Suprapubic skin (tissue), 4 donors: ENCODE measurements around the gene NSD1.

ENCODE experiments used
- EP300 ChIP-seq: sonication (generic); formaldehyde crosslinking; IDR thresholded peaks from one replicate; pipeline ENCODE4 v1.6.1; 2017; ENCODE audit warnings: antibody characterized with exemption
- POLR2A ChIP-seq, 2 donors: fragments of 450-650 bp; IDR thresholded peaks; one replicate each; pipeline ENCODE4 v1.6.1; 2017; ENCODE audit warnings: antibody characterized with exemption in 2 of 2, mild to moderate bottlenecking in 2 of 2, moderate library complexity in 2 of 2
- POLR2AphosphoS5 ChIP-seq, 3 donors: sonication (generic); formaldehyde crosslinking; IDR thresholded peaks; one replicate each; pipeline ENCODE4 v1.6.1; 2017; ENCODE audit warnings: antibody characterized with exemption in 3 of 3
- TF ChIP-seq, protein P1 (sequence below), 2 donors: fragments of 200-600 bp in 1 of 2; fragments of 450-650 bp in 1 of 2; sonication (generic) in 1 of 2; IDR thresholded peaks; one replicate each; pipeline ENCODE4 v1.5.1; 2016 to 2019; ENCODE audit warnings: antibody characterized with exemption in 2 of 2, mild to moderate bottlenecking in 1 of 2, moderate library complexity in 1 of 2

GRCh38 chr5:177226860-177227259 lies 93.3 kb downstream of the NSD1 start:
- TF ChIP-seq, protein P1, sequence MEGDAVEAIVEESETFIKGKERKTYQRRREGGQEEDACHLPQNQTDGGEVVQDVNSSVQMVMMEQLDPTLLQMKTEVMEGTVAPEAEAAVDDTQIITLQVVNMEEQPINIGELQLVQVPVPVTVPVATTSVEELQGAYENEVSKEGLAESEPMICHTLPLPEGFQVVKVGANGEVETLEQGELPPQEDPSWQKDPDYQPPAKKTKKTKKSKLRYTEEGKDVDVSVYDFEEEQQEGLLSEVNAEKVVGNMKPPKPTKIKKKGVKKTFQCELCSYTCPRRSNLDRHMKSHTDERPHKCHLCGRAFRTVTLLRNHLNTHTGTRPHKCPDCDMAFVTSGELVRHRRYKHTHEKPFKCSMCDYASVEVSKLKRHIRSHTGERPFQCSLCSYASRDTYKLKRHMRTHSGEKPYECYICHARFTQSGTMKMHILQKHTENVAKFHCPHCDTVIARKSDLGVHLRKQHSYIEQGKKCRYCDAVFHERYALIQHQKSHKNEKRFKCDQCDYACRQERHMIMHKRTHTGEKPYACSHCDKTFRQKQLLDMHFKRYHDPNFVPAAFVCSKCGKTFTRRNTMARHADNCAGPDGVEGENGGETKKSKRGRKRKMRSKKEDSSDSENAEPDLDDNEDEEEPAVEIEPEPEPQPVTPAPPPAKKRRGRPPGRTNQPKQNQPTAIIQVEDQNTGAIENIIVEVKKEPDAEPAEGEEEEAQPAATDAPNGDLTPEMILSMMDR (IDR thresholded peaks at IDR 0.05), result no peak
- TF ChIP-seq POLR2A (IDR thresholded peaks at IDR 0.05) (no peak), EP300 (no peak), POLR2AphosphoS5 (IDR thresholded peaks at IDR 0.05) (no peak)
